IPS DF 19.7 (cell line): ENCODE results near the gene MYL4.
"Not testable (repeated sequence)": the region's sequence is repeated elsewhere in the genome, so short reads cannot be mapped to it uniquely, and the experiment has no call there.

Experiments
- DNase-seq: peaks from one replicate; pipeline ENCODE4 v3.0.0-alpha.2; 2013; ENCODE audit warnings: low read depth, low spot score

Gene MYL4

GRCh38 chr17:47208744-47209488, at the start of gene MYL4:
MYL4 (plus strand) TSS chr17:47209348; CDS start chr17:47209423, 75 bp downstream.
- DNase-seq: no peak

GRCh38 chr17:47162013-47162622, 47.0 kb upstream of the MYL4 start:
- no peak for DNase-seq

GRCh38 chr17:47164263-47164662, 44.9 kb upstream of the MYL4 start:
- no peak for DNase-seq

- no peak for DNase-seq
Measured at GRCh38 chr17:47165137-47165536, 44.0 kb upstream of the MYL4 start.

- DNase-seq: not testable (repeated sequence)
Measured at GRCh38 chr17:47166854-47167253, 42.3 kb upstream of the MYL4 start.

- not testable (repeated sequence) for DNase-seq
Measured at GRCh38 chr17:47168896-47169295, 40.3 kb upstream of the MYL4 start.

- no peak for DNase-seq
Measured at GRCh38 chr17:47170710-47171109, 38.4 kb upstream of the MYL4 start.

- no peak for DNase-seq
Measured at GRCh38 chr17:47172696-47173565, 36.2 kb upstream of the MYL4 start.

- DNase-seq: not testable (repeated sequence)
Measured at GRCh38 chr17:47174823-47175222, 34.3 kb upstream of the MYL4 start.

- DNase-seq: no peak
Measured at GRCh38 chr17:47176389-47176826, 32.7 kb upstream of the MYL4 start.

GRCh38 chr17:47177261-47177660, 31.9 kb upstream of the MYL4 start:
- no peak for DNase-seq

GRCh38 chr17:47179141-47179540, 30.0 kb upstream of the MYL4 start:
- DNase-seq: no peak

GRCh38 chr17:47180337-47180736, 28.8 kb upstream of the MYL4 start:
- no peak for DNase-seq

GRCh38 chr17:47180988-47181387, 28.2 kb upstream of the MYL4 start:
- not testable (repeated sequence) for DNase-seq

- DNase-seq: no peak
Measured at GRCh38 chr17:47184681-47185080, 24.5 kb upstream of the MYL4 start.

GRCh38 chr17:47188271-47188875, 20.8 kb upstream of the MYL4 start:
- no peak for DNase-seq

- DNase-seq: peak; percentile 72
Measured at GRCh38 chr17:47188876-47189731, 20.0 kb upstream of the MYL4 start, which contains the start of gene CDC27. CDC27 (minus strand) TSS chr17:47189295; CDS start chr17:47189172, 123 bp downstream.

- no peak for DNase-seq
Measured at GRCh38 chr17:47189732-47190237, 19.4 kb upstream of the MYL4 start.

GRCh38 chr17:47190243-47190642, 18.9 kb upstream of the MYL4 start:
- no peak for DNase-seq

- no peak for DNase-seq
Measured at GRCh38 chr17:47190770-47191169, 18.4 kb upstream of the MYL4 start.

- DNase-seq: no peak
Measured at GRCh38 chr17:47192554-47192953, 16.6 kb upstream of the MYL4 start.
